Stimulated activated CD8-positive, alpha-beta memory T cell treated with anti-CD3 and anti-CD28 coated beads, Interleukin-4, amount 100 ng/mL, for 48 hours (primary cell): ENCODE results near the gene ACER1.
"Not testable (repeated sequence)": the region's sequence is repeated elsewhere in the genome, so short reads cannot be mapped to it uniquely, and the experiment has no call there.

Source experiments
- DNase-seq: peaks from one replicate; pipeline ENCODE4 v3.0.0-alpha.2; 2020

The ACER1 gene

DNA sequence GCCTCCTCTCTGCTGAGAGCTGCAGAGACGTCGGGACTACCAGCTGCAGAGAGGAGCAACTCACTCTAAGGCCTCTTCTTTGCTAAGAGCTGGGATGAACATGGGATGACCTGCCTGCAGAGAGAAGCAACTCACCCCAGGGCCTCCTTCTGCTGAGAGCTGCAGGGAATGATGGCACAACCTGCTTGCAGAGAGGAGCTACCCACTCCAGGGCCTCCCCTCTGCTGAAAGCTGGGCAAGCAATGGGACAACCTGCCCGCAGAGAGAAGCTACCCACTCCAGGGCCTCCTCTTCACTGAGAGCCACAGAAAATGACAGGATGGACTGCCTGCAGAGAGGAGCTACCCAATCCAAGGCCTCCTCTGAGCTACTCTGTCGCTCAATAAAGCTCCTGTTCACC is 46.7 kb downstream of the ACER1 start:
- no peak for DNase-seq

DNA sequence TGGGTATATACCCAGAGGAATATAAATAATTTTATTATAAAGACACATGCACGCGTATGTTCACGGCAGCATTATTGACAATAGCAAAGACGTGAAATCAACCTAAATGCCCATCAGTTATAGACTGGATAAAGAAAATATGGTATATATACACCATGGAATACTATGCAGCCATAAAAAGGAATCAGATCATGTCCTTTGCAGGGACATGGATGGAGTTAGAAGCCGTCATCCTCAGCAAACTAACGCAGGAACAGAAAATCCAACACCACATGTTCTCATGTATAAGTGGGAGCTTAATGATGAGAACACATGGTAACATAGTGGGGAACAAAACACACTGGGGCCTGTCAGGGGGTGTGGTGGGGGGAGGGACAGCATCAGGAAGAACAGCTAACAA is 51.0 kb downstream of the ACER1 start:
- not testable (repeated sequence) for DNase-seq

DNA sequence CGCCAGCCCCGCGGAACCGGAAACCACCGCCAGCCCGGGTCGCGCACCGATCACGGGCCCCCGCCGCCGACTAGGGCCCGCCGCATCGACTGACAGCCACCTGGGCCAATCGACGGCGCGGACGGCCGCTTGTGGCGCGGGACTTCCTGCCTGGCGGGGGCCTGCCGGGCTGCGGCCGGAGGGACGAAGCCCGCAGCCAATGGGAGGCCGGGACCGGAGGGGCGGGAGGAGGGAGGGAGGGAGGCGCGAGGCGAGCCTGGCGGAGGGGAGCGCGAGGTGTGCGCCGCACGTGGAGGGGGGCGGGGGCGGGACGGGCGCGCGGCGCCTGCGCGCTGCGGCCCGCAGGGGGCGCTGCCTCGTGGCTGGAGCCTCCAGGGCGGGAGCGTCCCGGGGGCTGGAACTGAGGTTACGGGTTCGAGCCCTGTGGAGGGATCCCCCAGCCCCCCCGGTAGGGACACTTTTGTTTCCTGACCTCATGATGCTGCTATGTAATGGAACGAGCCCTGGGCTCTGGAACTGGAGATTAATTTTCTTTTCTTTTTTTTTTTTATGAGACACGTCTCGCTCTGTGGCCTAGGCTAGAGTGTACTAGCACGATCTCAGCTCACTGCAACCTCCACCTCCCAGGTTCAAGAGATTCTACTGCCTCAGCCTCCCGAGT is 53.4 kb downstream of the ACER1 start, which contains the start of gene MLLT1:
Gene MLLT1, minus strand, starts transcription at position 45 of the 661 bp plus-strand sequence. CDS start 191 bp downstream, outside the sequence.
- DNase-seq: peak; percentile 97

DNA sequence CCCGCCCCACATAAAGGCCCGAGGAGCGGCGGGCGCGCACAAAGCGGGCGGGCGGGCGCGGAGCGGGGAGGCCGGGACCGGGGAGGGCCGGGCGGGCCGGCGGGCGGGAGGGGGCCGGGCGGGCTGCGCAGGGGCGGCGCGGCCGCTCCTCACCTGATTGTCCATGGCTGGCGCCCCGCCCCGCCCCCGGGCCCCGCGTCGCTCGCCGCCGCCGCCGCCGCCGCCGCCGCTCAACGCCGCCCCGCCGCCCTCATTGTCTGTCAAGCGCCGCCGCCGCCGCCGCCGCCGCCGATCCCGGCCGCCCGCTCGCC is 53.8 kb downstream of the ACER1 start:
- DNase-seq: no peak

DNA sequence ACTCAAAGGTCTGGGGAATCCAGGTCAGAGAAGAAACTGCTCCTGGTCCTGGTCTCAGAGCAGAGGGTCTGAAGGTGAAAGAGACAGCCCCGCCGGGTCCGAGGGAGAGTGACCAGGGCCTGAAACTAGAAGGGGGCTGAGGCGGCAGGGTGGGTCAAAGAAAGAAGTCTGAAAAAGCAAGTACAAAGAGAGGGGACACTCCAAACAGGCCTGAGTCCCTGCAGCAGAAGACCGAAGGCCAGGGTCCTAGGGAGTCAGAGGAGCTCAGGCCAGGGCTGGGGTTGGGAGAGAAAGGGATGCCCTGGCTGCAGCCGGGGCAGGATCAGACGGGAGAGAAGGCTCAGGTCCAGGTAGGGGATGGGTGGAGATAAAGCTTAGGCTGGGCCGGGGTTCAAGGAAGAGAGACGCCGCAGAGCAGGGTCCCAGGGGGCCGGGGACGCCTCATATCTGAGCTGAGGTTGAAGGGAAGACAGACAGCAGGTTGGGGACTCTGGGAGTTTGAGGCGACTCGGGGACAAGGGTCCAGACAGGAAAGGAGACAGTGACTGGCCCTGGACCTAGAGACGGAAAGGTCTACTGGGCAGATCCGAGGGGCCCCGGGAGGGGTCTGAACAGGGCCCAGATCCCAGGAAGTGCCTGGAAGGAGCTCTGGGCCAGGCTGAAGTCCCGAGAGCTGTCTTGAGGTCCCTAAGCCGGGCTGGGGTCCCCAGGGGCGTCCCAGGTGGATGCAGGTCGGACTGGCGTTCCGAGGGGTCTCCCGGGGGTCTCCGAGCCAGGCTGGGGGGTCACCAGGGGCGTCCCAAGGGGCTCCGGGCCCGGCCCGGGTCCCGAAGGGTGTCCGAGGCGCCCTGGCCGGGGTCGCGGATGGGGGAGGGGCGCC is 54.4 kb downstream of the ACER1 start:
- no peak for DNase-seq

DNA sequence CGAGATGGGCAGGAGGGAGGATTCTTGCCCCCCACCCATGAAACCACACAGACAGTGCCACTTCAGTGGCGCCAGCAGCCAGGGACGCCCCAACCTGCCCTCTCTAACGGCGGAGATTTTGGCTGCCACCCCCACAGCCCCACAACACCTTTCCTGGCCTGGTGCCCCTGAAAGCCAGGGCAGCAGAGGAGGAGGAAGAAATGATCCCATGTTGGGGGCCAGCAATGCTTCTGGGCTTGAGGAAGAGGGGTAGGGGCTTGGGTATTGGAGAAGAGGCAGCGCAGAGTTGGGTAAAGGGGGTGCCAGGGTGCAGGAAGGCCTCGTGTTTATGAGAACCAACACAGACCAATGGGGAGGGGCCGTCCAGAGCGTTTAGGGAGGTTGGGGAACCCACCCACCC is 55.4 kb downstream of the ACER1 start:
- DNase-seq: no peak

DNA sequence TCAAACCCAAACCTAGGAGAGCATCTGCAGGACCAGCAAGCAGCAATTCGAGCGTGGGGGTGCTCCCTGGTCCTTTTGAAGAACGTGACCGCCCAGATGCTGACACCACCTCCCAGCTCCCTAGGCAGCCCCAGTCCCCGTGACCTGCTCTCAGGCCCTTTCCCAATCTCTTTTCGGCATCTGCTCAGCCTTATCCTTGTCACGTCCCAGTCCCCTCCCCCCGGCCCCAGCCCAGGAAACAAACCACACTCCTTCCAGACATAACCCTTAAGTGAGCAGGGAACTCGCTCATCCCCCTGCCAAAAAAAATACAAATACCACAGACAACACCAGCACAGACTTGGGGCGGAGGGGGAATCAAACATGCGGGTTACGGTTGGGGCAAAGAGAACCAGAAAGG is 57.0 kb downstream of the ACER1 start:
- no peak for DNase-seq

DNA sequence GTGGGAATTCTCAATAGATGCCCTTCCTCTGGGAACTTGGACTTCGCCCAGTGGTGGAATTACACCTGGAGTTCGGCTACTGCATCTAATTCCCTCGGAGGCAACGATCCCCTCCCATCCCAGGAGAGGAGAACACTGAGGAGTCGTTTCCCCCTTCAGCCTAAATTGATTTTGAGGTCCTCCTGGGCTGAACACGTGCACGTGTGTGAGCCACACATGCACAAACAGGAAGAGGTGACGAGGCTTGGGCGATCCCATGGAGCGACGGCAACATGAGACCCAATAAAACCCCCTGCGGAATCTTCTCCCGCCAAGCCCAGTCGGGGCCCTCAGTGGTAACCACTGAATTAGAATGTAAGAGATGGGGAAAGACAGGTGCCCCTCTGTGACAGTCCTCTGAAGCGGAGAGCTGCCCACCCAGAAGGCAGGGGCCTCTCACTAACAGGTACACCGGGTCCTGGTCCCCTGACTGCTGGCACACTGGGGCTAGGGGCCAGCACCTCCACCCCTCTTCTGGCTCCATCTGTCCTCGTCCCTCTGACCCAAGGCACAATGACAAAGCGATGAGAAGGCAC is 58.2 kb downstream of the ACER1 start:
- DNase-seq: no peak

DNA sequence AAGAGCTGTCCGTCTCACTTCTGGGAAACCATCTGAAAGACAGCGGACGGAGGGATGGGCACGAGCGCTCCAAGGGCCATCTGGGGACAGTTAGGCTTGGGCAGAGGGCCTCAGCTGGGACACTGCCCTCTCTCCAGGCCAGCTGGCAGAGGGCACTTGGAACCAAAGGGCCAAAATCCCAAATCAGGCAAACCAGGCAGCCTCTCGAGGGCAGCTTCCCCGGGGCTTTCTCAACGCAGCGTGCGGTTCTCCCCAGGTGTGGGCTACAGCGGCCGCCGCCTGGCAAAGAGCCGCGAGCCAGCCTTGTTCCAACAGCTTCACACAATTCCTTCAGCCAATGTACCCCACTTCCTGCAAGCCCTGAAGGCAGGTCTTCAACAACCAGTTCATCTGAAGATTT is 58.7 kb downstream of the ACER1 start:
- DNase-seq: no peak

DNA sequence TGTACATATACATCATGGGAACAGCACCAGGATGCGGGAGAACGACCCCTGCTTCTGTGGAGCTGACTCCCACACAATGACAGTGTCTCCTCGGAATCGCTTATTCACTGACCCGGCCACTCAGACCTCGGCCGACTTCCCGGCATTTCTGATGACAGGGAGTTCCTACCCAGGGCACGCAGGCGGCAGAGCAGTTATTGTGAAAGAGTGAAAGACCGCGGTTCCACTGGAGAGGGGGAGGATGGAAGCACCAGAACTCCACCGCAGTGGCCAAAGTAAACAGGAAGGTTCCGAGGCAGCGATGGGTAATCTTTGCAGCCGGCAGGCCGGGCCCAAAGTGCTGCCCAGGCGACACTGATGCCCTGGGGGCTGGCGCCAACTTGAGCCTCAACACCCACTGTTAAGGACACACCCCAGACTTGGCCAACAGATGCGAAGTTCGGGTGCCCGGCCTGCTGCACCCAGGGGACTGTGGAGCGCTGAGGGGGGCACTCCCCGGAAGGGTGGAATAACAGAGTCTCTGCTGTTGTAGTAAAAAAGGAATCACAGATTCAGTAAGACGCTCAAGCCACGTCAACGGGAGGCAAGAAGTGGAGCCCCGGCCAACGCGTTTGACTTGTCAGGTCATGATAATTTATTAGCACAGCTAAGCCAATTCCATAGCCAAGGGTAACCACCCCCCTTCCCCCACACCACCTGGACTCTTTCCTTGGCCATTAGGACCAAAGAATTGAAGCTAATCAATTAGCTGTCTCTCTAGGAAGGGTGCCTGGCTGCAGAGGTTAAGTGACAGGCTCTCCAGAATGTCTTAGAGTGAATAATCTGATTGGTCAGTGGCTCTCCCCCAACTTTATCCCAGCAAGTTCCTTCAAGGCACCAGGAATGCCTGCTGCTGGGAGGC is 59.5 kb downstream of the ACER1 start:
- no peak for DNase-seq

DNA sequence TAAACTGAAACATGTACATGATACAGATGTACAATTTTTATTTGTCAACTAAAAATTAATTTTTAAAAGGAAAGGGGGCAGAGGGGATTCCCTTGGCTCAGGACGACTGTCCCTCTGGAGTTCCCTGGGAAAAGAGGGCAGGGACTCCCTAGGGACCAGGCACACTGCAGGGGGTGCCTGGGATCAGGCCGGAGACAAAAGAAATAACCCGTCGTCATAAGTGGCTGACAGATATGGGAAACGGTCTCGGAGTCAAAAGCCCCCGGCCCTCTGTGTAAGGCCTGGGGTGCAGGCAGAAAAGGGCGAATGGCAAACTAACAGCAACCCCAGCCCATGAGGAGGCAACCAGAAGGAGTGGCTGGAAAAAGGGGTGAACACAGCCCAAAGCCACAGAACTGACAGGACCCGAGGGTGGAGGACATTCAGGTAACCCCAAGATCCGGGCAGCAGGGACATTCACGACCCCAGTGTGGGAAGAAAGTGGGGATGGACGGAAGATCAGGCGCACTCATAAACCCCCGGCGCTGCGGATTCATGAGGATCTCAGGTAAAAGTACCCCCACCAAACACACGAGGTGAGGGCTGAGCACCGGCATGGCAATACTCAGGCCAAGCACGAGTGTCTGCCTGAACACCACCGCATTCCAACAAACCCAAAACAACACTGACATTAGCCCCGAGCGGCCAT is 60.4 kb downstream of the ACER1 start:
- no peak for DNase-seq

DNA sequence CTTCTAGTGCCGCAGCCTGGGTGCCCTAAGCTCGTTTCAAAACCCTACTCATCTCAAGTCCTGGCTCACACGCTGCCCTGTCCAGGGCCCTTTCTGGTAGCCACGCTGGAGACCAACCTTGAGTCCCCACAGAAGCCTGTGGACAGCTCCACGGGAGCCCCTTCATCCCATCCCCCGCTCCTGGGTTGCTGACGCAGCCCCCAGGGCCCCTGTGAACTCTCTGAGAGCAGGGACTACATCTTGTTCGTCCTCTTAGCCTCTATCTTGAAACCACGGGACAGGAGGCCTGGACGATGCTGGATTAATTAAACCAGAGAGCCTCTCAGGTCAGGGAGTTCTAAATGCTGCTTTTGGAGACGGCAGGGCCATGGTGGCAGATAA is 61.0 kb downstream of the ACER1 start:
- DNase-seq: no peak

DNA sequence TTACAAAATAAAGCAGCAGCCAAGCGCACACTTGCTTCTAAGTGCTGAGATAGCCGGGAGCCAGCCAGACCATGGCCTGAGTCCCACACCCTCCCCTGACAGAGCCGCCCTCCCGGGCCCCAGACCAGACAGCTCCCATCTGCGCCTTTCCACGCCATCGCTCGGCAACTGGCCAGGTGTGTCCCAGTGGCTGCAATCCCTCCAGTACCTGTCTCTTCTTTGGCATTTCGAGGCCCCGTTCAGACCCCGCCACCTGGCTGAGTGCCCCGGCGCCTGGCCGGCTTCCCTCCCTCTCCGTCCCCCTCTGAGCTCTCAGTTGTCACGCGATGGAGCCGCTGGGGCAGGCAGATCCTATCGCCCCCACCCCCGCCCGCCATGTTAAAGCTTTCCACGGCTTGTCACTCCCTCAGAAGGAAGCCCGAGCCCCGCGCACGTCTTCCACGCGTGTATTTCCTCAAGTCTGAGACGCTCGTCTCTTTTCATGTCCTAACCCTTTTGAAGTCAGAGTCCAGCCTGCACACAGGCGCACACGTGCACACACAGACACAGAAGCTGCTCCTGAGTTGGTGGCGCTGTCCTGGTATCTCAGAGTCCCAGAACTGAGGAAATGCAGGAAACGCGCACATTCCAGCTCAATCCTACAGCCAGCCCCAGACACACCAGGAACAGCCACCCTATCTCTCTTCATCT is 61.5 kb downstream of the ACER1 start:
- no peak for DNase-seq

DNA sequence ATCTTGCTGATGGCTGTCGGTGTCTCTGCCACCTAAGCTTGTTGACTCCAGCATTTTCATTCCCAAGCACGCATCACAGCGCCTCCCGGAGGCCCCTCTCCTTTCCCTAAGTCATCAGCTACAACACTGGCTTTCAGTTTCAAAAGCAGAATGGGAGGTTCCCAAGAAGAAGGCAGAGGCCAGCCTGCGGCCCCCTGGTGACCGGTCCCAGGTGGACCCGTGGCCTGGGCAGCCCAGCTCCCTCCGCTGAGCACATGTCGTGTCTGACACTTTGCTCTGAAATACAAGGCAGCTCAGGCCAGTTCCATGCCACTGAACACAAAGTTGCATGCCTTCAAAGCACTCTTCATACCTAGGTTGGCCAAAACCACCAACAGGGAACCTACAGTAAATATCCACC is 62.2 kb downstream of the ACER1 start:
- DNase-seq: no peak

DNA sequence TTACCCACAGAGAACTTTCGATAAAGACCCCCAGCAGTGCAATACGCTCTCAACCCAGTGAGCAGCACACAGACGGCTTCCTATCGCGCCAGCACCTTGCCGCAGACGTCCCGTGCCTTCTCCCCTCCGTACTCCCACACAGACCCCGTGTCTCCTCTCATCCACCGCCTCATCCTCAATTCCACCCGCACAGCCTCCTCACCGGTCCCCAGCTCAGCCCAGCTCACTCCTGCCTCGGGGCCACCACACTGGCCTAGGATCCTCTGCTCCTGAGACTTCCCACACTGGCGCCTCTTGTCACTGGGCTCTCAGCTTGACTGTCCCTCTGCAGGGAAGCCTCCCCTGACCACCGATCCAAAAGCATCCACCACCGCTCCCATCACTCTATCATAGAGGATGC is 62.6 kb downstream of the ACER1 start:
- DNase-seq: no peak

DNA sequence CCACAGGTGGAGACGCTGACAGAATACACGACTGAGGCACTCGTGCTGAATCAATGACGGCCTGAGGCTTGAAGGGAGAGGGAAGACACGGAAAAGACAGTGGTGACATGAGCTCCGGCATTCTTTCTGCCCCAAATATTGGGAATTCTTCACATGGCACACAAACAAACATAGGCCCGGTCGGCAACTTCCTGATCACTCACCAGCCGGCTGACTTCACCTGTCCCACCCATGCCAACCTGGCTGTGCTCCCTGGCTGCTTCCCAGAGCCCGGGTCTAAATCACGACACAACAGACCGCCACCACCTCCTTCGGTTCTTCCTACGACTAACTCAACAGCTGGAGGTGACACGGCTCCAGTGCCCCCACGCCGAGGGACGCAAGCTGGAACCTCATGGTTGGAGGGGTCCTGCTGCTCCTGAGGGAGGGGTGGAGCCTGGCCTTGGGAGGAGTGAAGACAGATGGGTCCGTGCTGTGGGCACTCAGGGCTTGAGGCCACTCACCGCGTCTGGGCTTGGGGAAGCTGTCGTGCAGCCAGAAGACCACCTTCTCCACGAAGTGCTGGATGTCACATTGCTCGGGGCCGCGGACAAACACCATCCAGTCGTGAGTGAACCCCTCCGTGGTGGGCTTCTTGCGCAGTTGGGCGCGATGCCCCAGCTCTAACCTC is 63.2 kb downstream of the ACER1 start:
- DNase-seq: no peak

DNA sequence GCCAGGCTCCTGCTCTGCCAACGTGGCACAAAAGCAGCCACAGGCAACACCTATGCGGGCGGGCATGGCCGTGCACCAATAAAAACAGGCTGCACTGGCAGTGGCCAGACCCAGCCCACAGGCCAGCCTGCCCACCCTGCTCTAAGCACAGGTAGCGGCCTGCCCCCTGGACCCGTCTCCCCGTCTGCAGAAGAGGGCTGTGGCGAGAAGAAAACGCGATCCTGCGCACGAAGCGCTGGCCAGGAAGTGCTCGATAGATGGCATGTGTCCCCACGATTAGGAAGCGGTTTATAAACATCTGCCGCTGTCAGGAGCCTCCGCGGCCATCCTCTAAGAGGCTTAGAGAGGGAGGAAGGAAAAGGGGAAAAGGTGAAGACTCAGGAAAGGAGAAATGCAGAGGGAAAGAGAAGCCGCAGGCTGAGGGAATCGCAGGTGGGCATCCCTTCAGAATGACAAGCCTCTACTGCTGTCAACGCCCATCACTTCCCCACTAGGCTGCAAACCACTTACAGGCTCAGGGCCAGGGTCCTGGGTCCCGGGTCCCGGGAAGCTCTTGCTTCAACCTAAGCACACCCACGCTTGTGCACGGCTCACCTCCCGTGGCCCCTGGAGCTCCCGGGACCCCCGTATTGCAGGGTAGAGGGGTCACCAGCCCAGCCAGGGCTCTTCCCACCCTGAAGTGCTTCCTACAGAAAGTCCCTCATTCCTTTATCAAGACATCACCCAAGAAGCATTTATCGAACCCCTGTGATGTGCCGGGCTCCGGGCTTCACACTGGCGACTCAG is 64.1 kb downstream of the ACER1 start:
- DNase-seq: no peak

DNA sequence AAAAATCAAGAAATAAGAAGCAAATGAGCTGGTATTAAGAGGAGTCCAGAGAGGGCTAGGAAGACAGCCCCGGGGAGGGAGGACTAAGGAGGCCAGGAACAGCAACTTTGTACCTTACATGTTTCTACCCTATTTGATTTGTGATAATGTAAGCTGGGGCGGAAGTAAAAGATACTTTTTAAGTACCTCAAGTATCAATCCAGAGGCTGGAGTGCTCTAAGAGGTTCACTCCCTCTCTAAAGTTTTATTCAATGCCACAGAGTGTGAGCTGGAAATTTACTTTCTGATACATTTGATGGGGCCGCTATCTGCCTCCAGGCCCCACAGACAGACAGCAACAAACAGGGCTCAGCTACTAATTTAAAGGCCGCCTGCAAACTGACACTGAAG is 65.0 kb downstream of the ACER1 start:
- no peak for DNase-seq

DNA sequence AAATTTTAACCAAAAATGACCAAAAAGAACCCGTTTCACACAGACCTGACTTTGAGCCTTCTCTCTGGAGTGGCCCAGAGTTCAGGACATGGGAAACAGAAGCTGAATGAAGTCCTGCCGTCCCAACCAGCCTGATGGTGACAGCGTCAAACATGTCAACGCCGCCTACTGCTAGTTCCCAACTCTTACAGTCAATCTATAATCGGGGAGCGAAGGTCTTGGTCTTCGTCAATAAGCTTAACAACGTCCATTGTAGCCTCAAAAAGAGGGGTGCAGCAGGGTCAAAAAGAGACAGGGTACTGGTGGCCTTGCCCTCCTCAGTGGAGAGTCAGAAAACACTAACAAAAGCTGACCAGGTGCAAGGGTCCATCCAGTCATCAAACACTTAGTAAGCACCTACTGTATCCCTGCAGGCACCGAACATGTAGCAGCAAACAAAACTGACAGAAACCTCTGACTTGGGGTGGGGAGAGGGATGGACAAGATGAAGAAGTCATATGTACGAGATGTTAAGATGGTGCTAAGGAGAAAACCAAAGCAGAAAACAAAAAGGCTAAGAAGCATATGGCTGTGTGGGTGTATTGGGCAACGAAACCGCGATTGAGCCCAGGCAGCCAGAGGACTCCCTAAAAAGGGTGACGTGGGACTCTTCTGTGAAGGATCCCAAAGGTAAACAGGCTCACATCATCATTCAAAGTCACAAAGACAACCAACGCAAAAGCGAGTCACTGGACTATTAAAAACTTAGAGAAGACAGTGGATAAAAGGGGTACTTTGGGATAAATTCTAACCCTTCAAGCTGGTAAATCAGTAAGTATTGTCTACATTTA is 65.6 kb downstream of the ACER1 start:
- no peak for DNase-seq

DNA sequence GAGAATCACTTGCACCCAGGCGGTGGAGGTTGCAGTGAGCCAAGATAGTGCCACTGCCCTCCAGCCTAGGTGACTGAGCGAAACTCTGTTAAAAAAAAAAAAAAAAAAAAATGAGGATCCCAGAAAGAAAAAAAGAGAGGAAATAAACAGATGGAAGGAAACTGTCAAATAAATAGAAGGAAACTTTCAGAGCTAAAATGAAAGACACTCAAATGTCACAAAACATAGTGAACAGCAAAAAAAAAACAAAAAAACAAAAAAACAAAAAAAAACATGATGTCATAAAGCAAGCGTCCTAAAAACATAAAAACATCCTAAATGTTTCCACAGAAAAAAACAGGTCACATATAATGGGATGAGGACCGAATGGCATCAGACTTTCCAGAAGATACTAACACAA is 68.6 kb downstream of the ACER1 start:
- DNase-seq: no peak
